ENCODE data around the gene B3GALT5.

The B3GALT5 gene

GRCh38 chr21:39647476-39647875 lies 34.7 kb downstream of the B3GALT5 start:
- no peak for DNase-seq

GRCh38 chr21:39648879-39649278 lies 36.1 kb downstream of the B3GALT5 start:
- DNase-seq, result no peak

GRCh38 chr21:39649526-39649925 lies 36.8 kb downstream of the B3GALT5 start:
- DNase-seq, result no peak

- no peak for DNase-seq
Measured at GRCh38 chr21:39650306-39650705, 37.6 kb downstream of the B3GALT5 start.

- no peak for DNase-seq
Measured at GRCh38 chr21:39650801-39651200, 38.1 kb downstream of the B3GALT5 start.

GRCh38 chr21:39651206-39651605 lies 38.5 kb downstream of the B3GALT5 start:
- DNase-seq, result no peak

- no peak for DNase-seq
Measured at GRCh38 chr21:39654951-39655350, 42.2 kb downstream of the B3GALT5 start.

- DNase-seq, result no peak
Measured at GRCh38 chr21:39655589-39655988, 42.8 kb downstream of the B3GALT5 start.

GRCh38 chr21:39656209-39656608 lies 43.5 kb downstream of the B3GALT5 start:
- no peak for DNase-seq

GRCh38 chr21:39657091-39657689 lies 44.5 kb downstream of the B3GALT5 start:
- DNase-seq, result no peak

- no peak for DNase-seq
Measured at GRCh38 chr21:39658066-39658465, 45.3 kb downstream of the B3GALT5 start.

GRCh38 chr21:39659070-39659815 lies 46.5 kb downstream of the B3GALT5 start:
- DNase-seq, result no peak

- DNase-seq, result no peak
Measured at GRCh38 chr21:39660191-39660980, 47.6 kb downstream of the B3GALT5 start.

- DNase-seq, result no peak
Measured at GRCh38 chr21:39661121-39661520, 48.4 kb downstream of the B3GALT5 start.

GRCh38 chr21:39661740-39662139 lies 49.0 kb downstream of the B3GALT5 start:
- DNase-seq, result no peak

GRCh38 chr21:39662411-39662953 lies 49.7 kb downstream of the B3GALT5 start:
- no peak for DNase-seq

GRCh38 chr21:39663066-39663465 lies 50.3 kb downstream of the B3GALT5 start:
- no peak for DNase-seq

GRCh38 chr21:39663742-39664492 lies 51.2 kb downstream of the B3GALT5 start:
- no peak for DNase-seq

- DNase-seq, result no peak
Measured at GRCh38 chr21:39664586-39664985, 51.8 kb downstream of the B3GALT5 start.

- DNase-seq, result no peak
Measured at GRCh38 chr21:39666026-39666425, 53.3 kb downstream of the B3GALT5 start.

- no peak for DNase-seq
Measured at GRCh38 chr21:39666681-39667315, 54.1 kb downstream of the B3GALT5 start.

- no peak for DNase-seq
Measured at GRCh38 chr21:39667353-39667891, 54.7 kb downstream of the B3GALT5 start.
